HL-60 (cell line): ENCODE data around the gene NEDD4L.
"Not testable (repeated sequence)": the region's sequence is repeated elsewhere in the genome, so short reads cannot be mapped to it uniquely, and the experiment has no call there.

Source experiments
- DNase-seq, 2 experiments: peaks; one replicate each; pipeline ENCODE4 v3.0.0-alpha.2; 2010 to 2020; ENCODE audit warnings: low read depth in 1 of 2, low spot score in 1 of 2
- H3K27ac ChIP-seq: fragments of 250-450 bp; sonication (Bioruptor Pico); replicated peaks from 2 replicates; pipeline ENCODE4 v1.5.1; 2020; ENCODE audit warnings: mild to moderate bottlenecking, moderate library complexity
- H3K27me3 ChIP-seq: fragments of 250-450 bp; sonication (Bioruptor Pico); 2 replicates; pipeline ENCODE4 v1.5.1; 2021; ENCODE audit warnings: mild to moderate bottlenecking, moderate library complexity; ENCODE audit not compliant: insufficient read depth, poor library complexity, severe bottlenecking
- H3K4me3 ChIP-seq: replicated peaks from 2 replicates; pipeline ENCODE4 v1.5.1; 2011; ENCODE audit warnings: mild to moderate bottlenecking, control low read depth, low read length; ENCODE audit not compliant: insufficient read depth
- GABPA ChIP-seq: IDR thresholded peaks from 2 replicates; pipeline ENCODE4 v1.6.1; 2012; ENCODE audit warnings: low read depth
- POLR2AphosphoS5 ChIP-seq: IDR thresholded peaks from 2 replicates; pipeline ENCODE4 v1.6.1; 2012; ENCODE audit warnings: low read depth
- SPI1 ChIP-seq: IDR thresholded peaks from 2 replicates; pipeline ENCODE4 v1.6.1; 2012; ENCODE audit warnings: low read depth, mild to moderate bottlenecking, borderline replicate concordance
- TF ChIP-seq, protein P1 (sequence below): IDR thresholded peaks from 2 replicates; pipeline ENCODE4 v1.6.1; 2012; ENCODE audit warnings: low read depth; ENCODE audit not compliant: insufficient replicate concordance
- TF ChIP-seq, protein P2 (sequence below): IDR thresholded peaks from one replicate; pipeline ENCODE4 v1.5.1; 2011; ENCODE audit warnings: low read length, control low read depth, inconsistent platforms; ENCODE audit not compliant: insufficient read depth

NEDD4L gene

GRCh38 chr18:58280191-58280590, 236.2 kb downstream of the NEDD4L start:
- Histone ChIP-seq H3K27me3 (peaks cover 2% of the 10 kb centered on the region), H3K4me3 (no peak overlapping the region), H3K27ac (no peak overlapping the region)
- no peak for DNase-seq
- TF ChIP-seq, protein P1, sequence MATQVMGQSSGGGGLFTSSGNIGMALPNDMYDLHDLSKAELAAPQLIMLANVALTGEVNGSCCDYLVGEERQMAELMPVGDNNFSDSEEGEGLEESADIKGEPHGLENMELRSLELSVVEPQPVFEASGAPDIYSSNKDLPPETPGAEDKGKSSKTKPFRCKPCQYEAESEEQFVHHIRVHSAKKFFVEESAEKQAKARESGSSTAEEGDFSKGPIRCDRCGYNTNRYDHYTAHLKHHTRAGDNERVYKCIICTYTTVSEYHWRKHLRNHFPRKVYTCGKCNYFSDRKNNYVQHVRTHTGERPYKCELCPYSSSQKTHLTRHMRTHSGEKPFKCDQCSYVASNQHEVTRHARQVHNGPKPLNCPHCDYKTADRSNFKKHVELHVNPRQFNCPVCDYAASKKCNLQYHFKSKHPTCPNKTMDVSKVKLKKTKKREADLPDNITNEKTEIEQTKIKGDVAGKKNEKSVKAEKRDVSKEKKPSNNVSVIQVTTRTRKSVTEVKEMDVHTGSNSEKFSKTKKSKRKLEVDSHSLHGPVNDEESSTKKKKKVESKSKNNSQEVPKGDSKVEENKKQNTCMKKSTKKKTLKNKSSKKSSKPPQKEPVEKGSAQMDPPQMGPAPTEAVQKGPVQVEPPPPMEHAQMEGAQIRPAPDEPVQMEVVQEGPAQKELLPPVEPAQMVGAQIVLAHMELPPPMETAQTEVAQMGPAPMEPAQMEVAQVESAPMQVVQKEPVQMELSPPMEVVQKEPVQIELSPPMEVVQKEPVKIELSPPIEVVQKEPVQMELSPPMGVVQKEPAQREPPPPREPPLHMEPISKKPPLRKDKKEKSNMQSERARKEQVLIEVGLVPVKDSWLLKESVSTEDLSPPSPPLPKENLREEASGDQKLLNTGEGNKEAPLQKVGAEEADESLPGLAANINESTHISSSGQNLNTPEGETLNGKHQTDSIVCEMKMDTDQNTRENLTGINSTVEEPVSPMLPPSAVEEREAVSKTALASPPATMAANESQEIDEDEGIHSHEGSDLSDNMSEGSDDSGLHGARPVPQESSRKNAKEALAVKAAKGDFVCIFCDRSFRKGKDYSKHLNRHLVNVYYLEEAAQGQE, result no peak
- no peak for TF ChIP-seq GABPA
- TF ChIP-seq SPI1, result no peak
- no peak for TF ChIP-seq POLR2AphosphoS5
- TF ChIP-seq, protein P2, sequence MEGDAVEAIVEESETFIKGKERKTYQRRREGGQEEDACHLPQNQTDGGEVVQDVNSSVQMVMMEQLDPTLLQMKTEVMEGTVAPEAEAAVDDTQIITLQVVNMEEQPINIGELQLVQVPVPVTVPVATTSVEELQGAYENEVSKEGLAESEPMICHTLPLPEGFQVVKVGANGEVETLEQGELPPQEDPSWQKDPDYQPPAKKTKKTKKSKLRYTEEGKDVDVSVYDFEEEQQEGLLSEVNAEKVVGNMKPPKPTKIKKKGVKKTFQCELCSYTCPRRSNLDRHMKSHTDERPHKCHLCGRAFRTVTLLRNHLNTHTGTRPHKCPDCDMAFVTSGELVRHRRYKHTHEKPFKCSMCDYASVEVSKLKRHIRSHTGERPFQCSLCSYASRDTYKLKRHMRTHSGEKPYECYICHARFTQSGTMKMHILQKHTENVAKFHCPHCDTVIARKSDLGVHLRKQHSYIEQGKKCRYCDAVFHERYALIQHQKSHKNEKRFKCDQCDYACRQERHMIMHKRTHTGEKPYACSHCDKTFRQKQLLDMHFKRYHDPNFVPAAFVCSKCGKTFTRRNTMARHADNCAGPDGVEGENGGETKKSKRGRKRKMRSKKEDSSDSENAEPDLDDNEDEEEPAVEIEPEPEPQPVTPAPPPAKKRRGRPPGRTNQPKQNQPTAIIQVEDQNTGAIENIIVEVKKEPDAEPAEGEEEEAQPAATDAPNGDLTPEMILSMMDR, result no peak

GRCh38 chr18:58282872-58283271, 238.8 kb downstream of the NEDD4L start:
- not testable (repeated sequence) for H3K4me3 ChIP-seq, H3K27me3 ChIP-seq, H3K27ac ChIP-seq, DNase-seq

DNA sequence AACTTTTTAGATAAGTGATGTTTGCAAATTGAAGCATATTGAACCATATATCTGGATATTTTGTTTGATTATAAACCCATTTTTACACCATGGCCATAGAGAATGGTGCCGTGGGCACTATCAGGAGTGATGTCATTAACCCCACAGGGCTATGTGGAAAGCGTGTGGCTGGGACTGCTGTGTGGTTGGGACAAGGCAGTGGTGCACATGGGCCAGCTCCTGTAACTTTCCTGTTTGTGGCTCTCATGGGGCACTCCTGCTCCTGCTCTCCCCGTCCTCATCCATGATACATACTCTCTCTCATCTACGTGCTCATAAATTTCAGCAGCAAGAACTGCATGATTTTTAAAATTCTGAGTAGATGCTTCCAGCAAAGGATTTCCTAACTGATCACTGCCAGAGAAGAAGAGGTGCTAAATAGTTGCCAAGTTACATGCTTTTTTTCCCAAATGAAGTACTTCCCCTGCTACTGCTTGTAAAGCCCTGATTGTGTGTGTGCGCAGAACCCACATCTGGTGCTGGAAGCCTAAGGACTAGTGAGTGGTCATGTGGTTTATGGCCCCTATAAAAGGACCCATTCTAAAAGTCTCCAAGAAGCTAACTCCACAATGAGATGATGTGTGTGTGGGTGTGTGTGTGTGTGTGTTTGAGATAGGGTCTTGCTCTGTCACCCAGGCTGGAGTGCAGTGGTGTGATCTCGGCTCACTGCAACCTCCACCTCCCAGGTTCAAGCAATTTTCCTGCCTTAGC, 240.8 kb downstream of the NEDD4L start:
- Histone ChIP-seq H3K27me3 (peaks cover 8% of the 10 kb centered on the region), H3K4me3 (no peak overlapping the region), H3K27ac (no peak overlapping the region)
- no peak for TF ChIP-seq SPI1
- no peak for TF ChIP-seq GABPA
- TF ChIP-seq, protein P1, result no peak
- no peak for DNase-seq

GRCh38 chr18:58285449-58286130, 241.6 kb downstream of the NEDD4L start:
- H3K27ac ChIP-seq, result no peak overlapping the region
- TF ChIP-seq POLR2AphosphoS5 (no peak), GABPA (no peak), SPI1 (no peak)
- TF ChIP-seq, protein P2, result no peak
- TF ChIP-seq, protein P1, result no peak
- no peak overlapping the region for H3K4me3 ChIP-seq
- DNase-seq, result no peak
- peaks cover 8% of the 10 kb centered on the region for H3K27me3 ChIP-seq
